BE2C (cell line): ENCODE measurements around the gene FXYD2.

Source experiments
- DNase-seq: peaks from one replicate; pipeline ENCODE4 v3.0.0-alpha.2; 2020
- H3K27me3 ChIP-seq: fragments of 250-450 bp; sonication (Bioruptor Pico); 2 replicates; pipeline ENCODE4 v1.5.1; 2020; ENCODE audit warnings: mild to moderate bottlenecking
- H3K36me3 ChIP-seq: fragments of 250-450 bp; sonication (Bioruptor Pico); 2 replicates; pipeline ENCODE4 v1.5.1; 2020; ENCODE audit warnings: mild to moderate bottlenecking
- H3K4me1 ChIP-seq: fragments of 250-450 bp; sonication (Bioruptor Pico); 2 replicates; pipeline ENCODE4 v1.5.1; 2020
- H3K4me3 ChIP-seq: 2 replicates; pipeline ENCODE4 v1.5.1; 2011; ENCODE audit warnings: low read depth, low read length
- H3K9me3 ChIP-seq: fragments of 250-450 bp; sonication (Bioruptor Pico); 2 replicates; pipeline ENCODE4 v1.5.1; 2020
- CTCF ChIP-seq: IDR thresholded peaks from 2 replicates; pipeline ENCODE4 v1.5.1; 2012; ENCODE audit warnings: mild to moderate bottlenecking, low read depth, low read length

The FXYD2 gene

GRCh38 chr11:117838901-117839300 lies 14.4 kb upstream of the FXYD2 start:
- no peak for TF ChIP-seq CTCF
- H3K4me1 ChIP-seq, result no peaks in the 10 kb centered on the region
- no peak for DNase-seq
- H3K4me3 ChIP-seq, result no peak overlapping the region
- no peaks in the 10 kb centered on the region for H3K27me3 ChIP-seq
- peaks cover 25% of the 10 kb centered on the region for H3K36me3 ChIP-seq
- no peaks in the 10 kb centered on the region for H3K9me3 ChIP-seq

- no peak for TF ChIP-seq CTCF
- H3K9me3 ChIP-seq, result no peaks in the 10 kb centered on the region
- H3K4me1 ChIP-seq, result no peaks in the 10 kb centered on the region
- no peak overlapping the region for H3K4me3 ChIP-seq
- peaks cover 25% of the 10 kb centered on the region for H3K36me3 ChIP-seq
- H3K27me3 ChIP-seq, result no peaks in the 10 kb centered on the region
- no peak for DNase-seq
These were observed 13.2 kb upstream of the FXYD2 start for GRCh38 chr11:117837791-117838190.

GRCh38 chr11:117837070-117837776 lies 12.7 kb upstream of the FXYD2 start:
- no peak for DNase-seq
- H3K4me3 ChIP-seq, result no peak overlapping the region
- H3K27me3 ChIP-seq, result no peaks in the 10 kb centered on the region
- H3K9me3 ChIP-seq, result no peaks in the 10 kb centered on the region
- peaks cover 24% of the 10 kb centered on the region for H3K36me3 ChIP-seq
- H3K4me1 ChIP-seq, result no peaks in the 10 kb centered on the region
- TF ChIP-seq CTCF, result no peak

GRCh38 chr11:117836077-117836960 lies 11.8 kb upstream of the FXYD2 start:
- no peak for TF ChIP-seq CTCF
- H3K9me3 ChIP-seq, result no peaks in the 10 kb centered on the region
- no peak overlapping the region for H3K4me3 ChIP-seq
- H3K4me1 ChIP-seq, result no peaks in the 10 kb centered on the region
- DNase-seq, result no peak
- H3K27me3 ChIP-seq, result no peaks in the 10 kb centered on the region
- peaks cover 15% of the 10 kb centered on the region for H3K36me3 ChIP-seq

- TF ChIP-seq CTCF, result no peak
- peaks cover 14% of the 10 kb centered on the region for H3K36me3 ChIP-seq
- H3K27me3 ChIP-seq, result no peaks in the 10 kb centered on the region
- H3K9me3 ChIP-seq, result no peaks in the 10 kb centered on the region
- H3K4me1 ChIP-seq, result no peaks in the 10 kb centered on the region
- no peak overlapping the region for H3K4me3 ChIP-seq
- DNase-seq, result no peak
These were observed 11.0 kb upstream of the FXYD2 start for GRCh38 chr11:117835576-117835975.

GRCh38 chr11:117834838-117835443 lies 10.4 kb upstream of the FXYD2 start:
- H3K4me1 ChIP-seq, result no peaks in the 10 kb centered on the region
- no peaks in the 10 kb centered on the region for H3K27me3 ChIP-seq
- H3K36me3 ChIP-seq, result peaks cover 11% of the 10 kb centered on the region
- no peak for TF ChIP-seq CTCF
- DNase-seq, result no peak
- no peak overlapping the region for H3K4me3 ChIP-seq
- no peaks in the 10 kb centered on the region for H3K9me3 ChIP-seq
